DOHH2 (cell line): ENCODE results near the gene SPATA31E1.

ENCODE experiments used
- H3F3A ChIP-seq: fragments of 200-600 bp; sonication (generic), shearing (Covaris generic); 2 replicates; pipeline ENCODE4 v1.6.0; 2016; ENCODE audit warnings: antibody characterized with exemption, mild to moderate bottlenecking; ENCODE audit not compliant: control insufficient read depth, insufficient read depth
- H3K27ac ChIP-seq: fragments of 200-600 bp; sonication (generic); 2 replicates; pipeline ENCODE4 v1.5.1; 2014; ENCODE audit warnings: low read depth, mild to moderate bottlenecking, low read length, moderate library complexity
- H3K27me3 ChIP-seq: fragments of 200-600 bp; sonication (generic); 2 replicates; pipeline ENCODE4 v1.6.1; 2014; ENCODE audit warnings: mild to moderate bottlenecking, low read length, mixed read lengths; ENCODE audit not compliant: control insufficient read depth
- H3K36me3 ChIP-seq: fragments of 200-600 bp; sonication (generic); 2 replicates; pipeline ENCODE4 v1.6.1; 2014; ENCODE audit warnings: mild to moderate bottlenecking, low read length, moderate library complexity, mixed read lengths; ENCODE audit not compliant: control insufficient read depth
- H3K4me1 ChIP-seq: fragments of 200-600 bp; sonication (generic); 2 replicates; pipeline ENCODE4 v1.6.1; 2014; ENCODE audit warnings: mild to moderate bottlenecking, low read length, mixed read lengths; ENCODE audit not compliant: control insufficient read depth
- H3K4me2 ChIP-seq: fragments of 200-600 bp; sonication (generic); 2 replicates; pipeline ENCODE4 v1.6.0; 2014; ENCODE audit warnings: mild to moderate bottlenecking, low read length, moderate library complexity
- H3K4me3 ChIP-seq: fragments of 200-600 bp; sonication (generic); 2 replicates; pipeline ENCODE4 v1.5.1; 2014; ENCODE audit warnings: mild to moderate bottlenecking, low read length, mixed read lengths
- H3K79me2 ChIP-seq: fragments of 200-600 bp; sonication (generic); 2 replicates; pipeline ENCODE4 v1.6.1; 2014; ENCODE audit warnings: mild to moderate bottlenecking, low read length, mixed read lengths; ENCODE audit not compliant: control insufficient read depth
- H3K9me2 ChIP-seq: fragments of 200-600 bp; sonication (generic); replicated peaks from 2 replicates; pipeline ENCODE4 v1.6.1; 2014; ENCODE audit warnings: mild to moderate bottlenecking, low read length, mixed read lengths; ENCODE audit not compliant: control insufficient read depth
- H3K9me3 ChIP-seq: fragments of 200-600 bp; sonication (generic); 2 replicates; pipeline ENCODE4 v1.6.1; 2014; ENCODE audit warnings: antibody characterized with exemption, low read length, mixed read lengths; ENCODE audit not compliant: control insufficient read depth, insufficient read depth
- H4K20me1 ChIP-seq: fragments of 200-600 bp; sonication (generic); 2 replicates; pipeline ENCODE4 v1.6.0; 2014; ENCODE audit warnings: low read depth, mild to moderate bottlenecking, antibody characterized with exemption, low read length, moderate library complexity; ENCODE audit not compliant: control insufficient read depth, insufficient read depth
- EZH2phosphoT487 ChIP-seq: fragments of 200-600 bp; sonication (generic); IDR thresholded peaks from 2 replicates; pipeline ENCODE4 v1.6.1; 2017; ENCODE audit warnings: borderline replicate concordance, mild to moderate bottlenecking, antibody characterized with exemption, low read length, moderate library complexity, mixed read lengths
- TF ChIP-seq, protein P1 (sequence below): fragments of 200-600 bp; sonication (generic); IDR thresholded peaks from one replicate; pipeline ENCODE4 v1.5.1; 2014; ENCODE audit warnings: antibody characterized with exemption, mild to moderate bottlenecking, low read depth, low read length; ENCODE audit not compliant: poor library complexity, severe bottlenecking

Gene SPATA31E1

DNA sequence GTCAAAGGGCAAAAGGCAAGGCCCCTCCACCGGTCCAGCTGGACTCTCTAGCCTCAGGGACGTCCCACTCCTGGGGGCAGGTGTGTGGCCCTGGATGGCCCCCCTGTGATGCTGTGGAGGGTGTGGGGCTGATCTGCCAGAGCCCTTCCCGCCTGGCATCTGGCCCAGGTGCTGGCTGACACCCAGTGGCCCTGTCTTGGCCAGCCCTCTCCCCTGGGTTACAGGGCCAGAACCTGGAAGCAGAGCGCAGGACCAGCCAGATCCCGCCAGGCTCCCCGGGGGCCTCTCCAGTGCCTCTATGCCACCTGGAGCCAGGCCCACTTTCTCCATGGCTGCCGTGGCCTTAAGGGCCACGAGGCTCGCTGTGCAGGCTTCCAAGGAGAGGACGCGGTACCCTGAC lies 22.9 kb upstream of the SPATA31E1 start:
- no peaks in the 10 kb centered on the region for H3K36me3 ChIP-seq
- no peak overlapping the region for H3K4me3 ChIP-seq
- H3K4me1 ChIP-seq, result no peaks in the 10 kb centered on the region
- no peaks in the 10 kb centered on the region for H3K9me3 ChIP-seq
- TF ChIP-seq, protein P1, sequence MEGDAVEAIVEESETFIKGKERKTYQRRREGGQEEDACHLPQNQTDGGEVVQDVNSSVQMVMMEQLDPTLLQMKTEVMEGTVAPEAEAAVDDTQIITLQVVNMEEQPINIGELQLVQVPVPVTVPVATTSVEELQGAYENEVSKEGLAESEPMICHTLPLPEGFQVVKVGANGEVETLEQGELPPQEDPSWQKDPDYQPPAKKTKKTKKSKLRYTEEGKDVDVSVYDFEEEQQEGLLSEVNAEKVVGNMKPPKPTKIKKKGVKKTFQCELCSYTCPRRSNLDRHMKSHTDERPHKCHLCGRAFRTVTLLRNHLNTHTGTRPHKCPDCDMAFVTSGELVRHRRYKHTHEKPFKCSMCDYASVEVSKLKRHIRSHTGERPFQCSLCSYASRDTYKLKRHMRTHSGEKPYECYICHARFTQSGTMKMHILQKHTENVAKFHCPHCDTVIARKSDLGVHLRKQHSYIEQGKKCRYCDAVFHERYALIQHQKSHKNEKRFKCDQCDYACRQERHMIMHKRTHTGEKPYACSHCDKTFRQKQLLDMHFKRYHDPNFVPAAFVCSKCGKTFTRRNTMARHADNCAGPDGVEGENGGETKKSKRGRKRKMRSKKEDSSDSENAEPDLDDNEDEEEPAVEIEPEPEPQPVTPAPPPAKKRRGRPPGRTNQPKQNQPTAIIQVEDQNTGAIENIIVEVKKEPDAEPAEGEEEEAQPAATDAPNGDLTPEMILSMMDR, result no peak
- no peak for TF ChIP-seq EZH2phosphoT487
- H3K27ac ChIP-seq, result no peak overlapping the region
- H3K27me3 ChIP-seq, result 0 out of 2 replicates have a peak, but pooled peaks cover 3% of the 10 kb centered on the region
- H4K20me1 ChIP-seq, result no peaks in the 10 kb centered on the region
- no peaks in the 10 kb centered on the region for H3K9me2 ChIP-seq
- no peaks in the 10 kb centered on the region for H3K79me2 ChIP-seq
- H3K4me2 ChIP-seq, result no peak overlapping the region
- no peaks in the 10 kb centered on the region for H3F3A ChIP-seq

DNA sequence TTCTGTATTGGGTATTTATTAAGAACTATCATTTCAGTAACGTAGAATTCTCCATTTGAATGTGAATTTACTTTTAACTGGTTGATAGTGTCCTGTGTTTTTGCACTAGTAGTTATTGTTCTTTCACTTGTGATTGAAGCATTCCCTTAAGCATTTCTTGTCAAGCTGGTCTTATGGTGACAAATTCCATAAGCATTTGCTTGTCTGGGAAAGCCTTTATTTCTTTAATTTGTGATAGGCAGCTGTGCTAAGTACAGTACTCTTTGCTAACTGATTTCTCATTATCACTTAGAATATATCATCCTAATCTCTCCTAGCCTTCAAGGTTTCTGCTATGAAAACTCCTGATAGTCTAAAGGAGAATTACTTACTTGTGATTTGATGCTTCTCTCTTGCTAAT lies 21.3 kb upstream of the SPATA31E1 start:
- Histone ChIP-seq H3K4me2 (no peak overlapping the region), H3K36me3 (no peaks in the 10 kb centered on the region), H4K20me1 (no peaks in the 10 kb centered on the region), H3K27ac (no peak overlapping the region), H3K9me3 (no peaks in the 10 kb centered on the region), H3K9me2 (no peaks in the 10 kb centered on the region), H3F3A (no peaks in the 10 kb centered on the region), H3K79me2 (no peaks in the 10 kb centered on the region), H3K27me3 (peaks cover 11% of the 10 kb centered on the region; the same call in 1 of the 2 replicates), H3K4me1 (no peaks in the 10 kb centered on the region), H3K4me3 (no peak overlapping the region)
- TF ChIP-seq, protein P1, result no peak
- no peak for TF ChIP-seq EZH2phosphoT487

GRCh38 chr9:87862536-87863268 lies 20.0 kb upstream of the SPATA31E1 start:
- Histone ChIP-seq H3K27me3 (peaks cover 11% of the 10 kb centered on the region; the same call in 1 of the 2 replicates), H4K20me1 (no peaks in the 10 kb centered on the region), H3K36me3 (no peaks in the 10 kb centered on the region), H3K9me2 (no peaks in the 10 kb centered on the region), H3K27ac (no peak overlapping the region), H3K4me1 (no peaks in the 10 kb centered on the region), H3K4me2 (no peak overlapping the region), H3K79me2 (no peaks in the 10 kb centered on the region), H3K9me3 (no peaks in the 10 kb centered on the region), H3F3A (no peaks in the 10 kb centered on the region), H3K4me3 (no peak overlapping the region)
- TF ChIP-seq, protein P1, result no peak
- TF ChIP-seq EZH2phosphoT487, result no peak
